Transverse colon (tissue), 3 donors: ENCODE data around the gene NPW.

ENCODE experiments used
- POLR2A ChIP-seq: fragments of 450-650 bp; IDR thresholded peaks from one replicate; pipeline ENCODE4 v1.6.1; 2016; ENCODE audit warnings: antibody characterized with exemption, mild to moderate bottlenecking, moderate library complexity
- TF ChIP-seq, protein P1 (sequence below), 5 experiments: fragments of 200-600 bp in 3 of 5; fragments of 450-650 bp in 2 of 5; sonication (generic) in 3 of 5; IDR thresholded peaks; 1 replicate in 2 of 5; 2 replicates in 3 of 5; pipeline ENCODE4 v1.5.1; 2016 to 2017; ENCODE audit warnings: antibody characterized with exemption in 5 of 5, inconsistent platforms in 3 of 5, mild to moderate bottlenecking in 2 of 5, moderate library complexity in 1 of 5

DNA sequence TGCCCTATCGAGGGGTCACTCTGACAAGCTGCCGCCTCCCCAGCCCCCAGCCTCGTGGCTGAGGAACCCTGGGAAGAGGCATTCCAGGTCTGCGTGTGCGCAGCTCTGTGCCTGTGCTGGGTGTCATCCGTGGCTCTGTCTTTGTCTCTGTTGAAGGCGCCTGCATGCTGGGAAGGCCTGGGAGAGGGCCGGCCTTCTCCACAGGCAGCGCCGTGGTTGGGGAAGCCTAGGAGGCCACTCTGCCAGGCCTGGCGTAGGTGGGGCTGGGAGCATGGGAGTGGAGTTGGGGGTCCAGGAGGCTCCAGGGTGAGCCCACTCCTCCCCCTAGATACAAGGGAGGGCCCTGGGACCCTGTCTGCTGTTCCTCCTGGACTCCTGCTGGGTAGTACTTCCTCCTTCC lies 10.5 kb downstream of the NPW start:
- TF ChIP-seq, protein P1, sequence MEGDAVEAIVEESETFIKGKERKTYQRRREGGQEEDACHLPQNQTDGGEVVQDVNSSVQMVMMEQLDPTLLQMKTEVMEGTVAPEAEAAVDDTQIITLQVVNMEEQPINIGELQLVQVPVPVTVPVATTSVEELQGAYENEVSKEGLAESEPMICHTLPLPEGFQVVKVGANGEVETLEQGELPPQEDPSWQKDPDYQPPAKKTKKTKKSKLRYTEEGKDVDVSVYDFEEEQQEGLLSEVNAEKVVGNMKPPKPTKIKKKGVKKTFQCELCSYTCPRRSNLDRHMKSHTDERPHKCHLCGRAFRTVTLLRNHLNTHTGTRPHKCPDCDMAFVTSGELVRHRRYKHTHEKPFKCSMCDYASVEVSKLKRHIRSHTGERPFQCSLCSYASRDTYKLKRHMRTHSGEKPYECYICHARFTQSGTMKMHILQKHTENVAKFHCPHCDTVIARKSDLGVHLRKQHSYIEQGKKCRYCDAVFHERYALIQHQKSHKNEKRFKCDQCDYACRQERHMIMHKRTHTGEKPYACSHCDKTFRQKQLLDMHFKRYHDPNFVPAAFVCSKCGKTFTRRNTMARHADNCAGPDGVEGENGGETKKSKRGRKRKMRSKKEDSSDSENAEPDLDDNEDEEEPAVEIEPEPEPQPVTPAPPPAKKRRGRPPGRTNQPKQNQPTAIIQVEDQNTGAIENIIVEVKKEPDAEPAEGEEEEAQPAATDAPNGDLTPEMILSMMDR (IDR thresholded peaks at IDR 0.05), result no peak
- TF ChIP-seq POLR2A, result no peak
